DLD1 (cell line): Measurements from ENCODE around the gene TUBE1.
"Not testable (repeated sequence)": the region's sequence is repeated elsewhere in the genome, so short reads cannot be mapped to it uniquely, and the experiment has no call there.

Experiments used
- in situ Hi-C: cut with HindIII; loops from 2 replicates; pipeline ENCODE4 v1.10.0; 2017; ENCODE audit warnings: low sequenced_read_pairs

The TUBE1 gene

DNA sequence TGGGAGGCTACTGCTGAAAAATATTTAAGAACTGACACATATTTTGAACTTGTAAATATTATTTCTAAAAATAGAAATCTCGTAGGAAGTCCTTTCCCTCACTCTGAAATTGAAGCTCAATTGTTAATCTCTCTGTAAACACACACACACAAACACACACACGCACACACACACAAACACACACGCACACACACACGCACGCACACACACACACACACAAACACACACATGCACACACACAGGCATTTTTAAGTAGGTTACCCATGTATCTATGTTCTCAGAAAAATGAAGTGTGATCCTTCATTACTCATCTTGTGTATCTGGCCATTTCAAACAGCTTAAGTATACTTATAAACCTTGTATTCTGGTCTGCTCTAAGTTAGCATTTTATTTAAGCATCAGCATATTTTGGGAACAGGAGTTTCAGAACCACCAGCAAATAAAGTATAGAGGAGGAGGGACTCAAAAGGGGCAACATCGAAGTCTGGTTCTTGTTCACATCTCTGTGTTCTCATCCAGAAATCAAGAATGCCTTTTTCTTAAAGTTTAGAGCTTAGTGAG, 21.8 kb downstream of the TUBE1 start:
- in situ Hi-C loops: no loop called here

DNA sequence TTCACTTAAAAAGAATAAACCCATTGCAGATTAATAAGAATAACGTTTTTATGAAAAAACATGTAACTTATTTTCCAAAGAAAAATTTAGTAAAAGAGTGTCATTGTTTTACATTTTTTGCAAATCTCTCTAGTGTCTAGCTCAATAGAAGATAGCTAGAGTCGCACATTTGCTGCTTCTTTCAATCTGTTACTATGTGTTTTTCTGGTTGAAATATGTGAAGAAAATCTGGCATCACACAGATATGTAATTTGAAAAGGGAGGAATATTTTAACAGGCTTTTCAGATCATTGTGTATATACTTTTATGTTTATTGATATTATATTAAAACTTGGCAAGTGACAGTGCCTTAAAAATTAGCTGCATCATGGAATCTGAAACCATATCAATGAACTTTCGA, 24.3 kb downstream of the TUBE1 start:
- in situ Hi-C loops: no loop called here

DNA sequence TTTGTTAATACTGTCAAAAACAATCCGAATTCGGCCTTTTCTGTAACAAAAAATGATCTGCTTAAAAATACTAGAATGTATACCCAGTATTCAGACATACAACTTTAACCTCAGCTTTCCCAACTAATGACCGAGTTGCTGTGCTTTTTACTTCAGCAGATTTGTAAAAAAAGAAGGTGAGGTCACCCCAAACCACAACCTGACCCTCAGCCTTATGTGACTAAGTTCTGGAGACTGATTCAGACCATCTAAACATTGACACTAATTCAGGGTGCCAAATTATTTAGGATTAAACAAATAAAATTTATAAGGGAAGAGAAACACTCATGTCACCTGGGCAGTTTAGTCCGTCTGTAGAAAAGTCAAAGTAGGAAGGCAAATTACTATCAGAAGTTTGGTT, 25.7 kb downstream of the TUBE1 start:
- in situ Hi-C loops: no loop called here

DNA sequence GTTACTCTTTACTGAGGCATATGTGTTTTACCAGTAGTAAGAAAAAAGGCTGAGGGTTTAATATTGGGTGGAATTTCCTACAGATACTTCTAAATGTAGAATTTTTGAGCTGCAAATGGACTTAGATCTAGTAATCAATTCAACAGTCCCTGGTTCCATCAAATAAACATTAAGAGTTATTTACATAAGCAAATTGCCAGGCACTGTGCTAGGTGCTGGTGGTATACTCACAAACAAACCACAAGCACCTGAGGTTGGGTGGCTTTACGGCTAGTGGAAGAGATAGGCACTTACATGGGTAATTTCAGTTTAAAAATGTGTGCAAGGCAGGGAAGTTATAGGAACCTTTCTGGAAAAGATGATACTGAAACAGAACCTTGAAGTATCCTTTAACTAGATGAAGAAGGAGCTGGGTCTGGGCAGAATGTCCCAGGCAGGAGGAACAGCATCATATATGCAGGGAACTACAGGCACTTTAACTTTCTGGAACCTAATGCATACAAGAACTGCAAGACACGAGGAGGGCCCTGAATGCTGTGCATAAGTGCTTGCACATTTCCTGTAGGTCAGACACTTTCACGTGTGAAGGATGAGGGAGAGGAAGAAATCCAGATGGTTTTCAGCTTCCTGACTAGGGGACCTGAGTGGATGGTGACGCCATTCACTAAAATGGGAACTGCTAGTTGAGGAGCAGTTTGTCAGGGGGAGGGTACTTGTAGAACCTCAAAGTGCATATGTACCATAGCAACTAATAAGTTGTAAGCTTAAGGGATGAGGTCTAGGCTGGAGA, 28.8 kb downstream of the TUBE1 start:
- in situ Hi-C loops: no loop called here

DNA sequence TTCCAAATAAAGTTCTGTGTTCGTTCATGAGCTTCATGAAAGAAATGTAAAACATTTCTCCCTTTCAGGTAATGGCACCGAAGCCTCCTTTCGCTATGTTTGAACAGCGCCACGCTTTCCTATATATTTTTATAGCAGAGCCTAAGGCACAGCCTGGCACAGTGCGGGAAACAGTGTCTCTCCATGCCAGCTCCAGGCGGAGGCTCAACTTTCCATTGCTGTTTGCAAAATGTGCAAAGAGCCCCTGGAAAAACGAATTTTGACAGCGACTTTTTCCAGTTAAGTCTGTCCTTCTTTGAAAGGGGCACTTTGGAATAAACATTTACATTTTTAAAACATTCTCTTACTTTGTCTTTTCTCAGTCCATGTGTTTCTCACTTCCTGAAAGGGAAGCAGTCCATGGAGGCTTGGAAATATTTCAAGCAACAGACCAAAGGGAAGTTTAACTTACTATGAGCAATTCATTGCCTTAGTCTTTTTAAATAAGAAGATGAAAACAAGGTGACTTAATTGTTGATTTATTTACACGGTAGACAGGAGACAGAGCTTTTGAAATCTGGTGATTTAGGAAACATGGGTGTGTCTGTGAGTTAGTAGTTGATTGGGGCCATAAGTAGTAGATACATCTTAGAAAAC, 32.6 kb downstream of the TUBE1 start:
- in situ Hi-C loops: no loop called here

DNA sequence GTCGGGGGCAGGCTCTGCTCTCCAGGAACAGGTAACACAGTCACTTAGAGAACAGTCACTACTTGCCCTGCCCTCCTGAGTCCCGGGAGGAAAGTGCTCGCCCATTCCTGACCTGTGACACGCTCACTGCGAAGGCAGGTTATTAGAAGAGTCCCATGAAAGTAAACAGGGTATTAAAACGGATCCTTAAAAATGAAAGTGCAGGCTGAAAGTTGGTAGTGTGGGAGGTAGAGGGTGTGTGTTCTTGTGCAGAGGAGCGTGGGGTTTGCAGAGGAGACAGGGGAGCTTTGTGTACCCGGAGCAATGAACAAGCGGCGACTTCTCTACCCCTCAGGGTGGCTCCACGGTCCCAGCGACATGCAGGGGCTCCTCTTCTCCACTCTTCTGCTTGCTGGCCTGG, 33.3 kb downstream of the TUBE1 start, which contains the start of gene CCN6:
Gene CCN6 (plus strand): TSS at position 104 of the 400 bp plus-strand sequence. CDS start 254 bp downstream, at position 358.
- in situ Hi-C loops: no loop called here

DNA sequence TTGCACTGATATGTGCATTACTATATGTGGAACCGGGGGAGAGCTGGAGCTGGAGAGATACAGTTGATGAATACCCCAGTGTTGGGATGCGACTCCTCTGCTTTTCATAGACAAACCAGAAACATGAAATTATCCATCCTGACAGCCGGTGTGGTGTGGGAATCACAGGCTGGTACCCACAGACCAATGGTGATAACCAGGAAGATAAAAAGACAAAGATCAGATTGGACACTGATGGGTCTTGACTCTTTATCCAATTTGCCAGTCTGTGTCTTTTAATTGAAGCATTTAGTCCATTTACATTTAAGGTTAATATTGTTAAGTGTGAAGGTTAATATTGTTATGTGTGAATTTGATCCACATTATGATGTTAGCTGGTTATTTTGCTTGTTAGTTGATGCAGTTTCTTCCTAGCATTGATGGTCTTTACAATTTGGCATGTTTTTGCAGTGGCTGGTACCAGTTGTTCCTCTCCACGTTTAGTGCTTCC, 36.0 kb downstream of the TUBE1 start:
- in situ Hi-C loops: not testable (repeated sequence)

DNA sequence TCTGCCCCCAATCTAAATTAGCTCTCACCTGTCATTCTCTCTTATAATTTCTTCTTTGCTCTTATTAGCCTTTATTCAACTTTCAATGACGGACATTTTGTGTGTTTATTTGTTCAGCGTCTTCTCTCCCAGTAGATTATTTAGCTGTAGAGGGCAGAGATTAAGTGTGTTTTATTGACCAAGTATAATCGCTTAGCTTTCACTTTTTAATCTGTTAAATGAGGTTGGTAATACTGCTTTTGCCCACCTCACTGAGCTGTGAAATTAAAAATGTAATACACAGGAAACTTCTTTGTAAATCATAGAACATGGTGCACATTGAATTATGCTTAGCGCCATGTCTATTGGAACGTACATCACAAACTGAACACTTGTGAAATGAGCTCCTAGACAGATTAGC, 36.9 kb downstream of the TUBE1 start:
- in situ Hi-C loops: no loop called here

DNA sequence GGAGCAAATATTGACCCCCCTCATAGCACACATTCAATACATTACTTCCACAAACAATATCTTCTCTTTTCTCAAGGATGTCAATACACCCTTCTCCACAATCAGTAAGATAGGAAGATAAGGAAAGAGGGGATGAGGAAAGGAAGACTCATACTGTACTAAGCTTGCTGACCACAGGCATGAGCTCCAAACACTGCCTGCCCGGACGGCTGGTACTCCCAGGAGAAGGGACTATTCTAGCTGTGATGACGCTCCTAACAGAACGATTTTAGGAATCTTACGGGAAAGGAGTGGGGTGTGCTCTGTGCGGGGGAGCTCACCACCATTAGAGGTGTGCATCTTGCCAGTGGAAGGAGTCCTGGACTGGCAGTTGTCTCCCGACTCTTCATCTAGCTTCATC, 37.3 kb downstream of the TUBE1 start:
- in situ Hi-C loops: no loop called here

DNA sequence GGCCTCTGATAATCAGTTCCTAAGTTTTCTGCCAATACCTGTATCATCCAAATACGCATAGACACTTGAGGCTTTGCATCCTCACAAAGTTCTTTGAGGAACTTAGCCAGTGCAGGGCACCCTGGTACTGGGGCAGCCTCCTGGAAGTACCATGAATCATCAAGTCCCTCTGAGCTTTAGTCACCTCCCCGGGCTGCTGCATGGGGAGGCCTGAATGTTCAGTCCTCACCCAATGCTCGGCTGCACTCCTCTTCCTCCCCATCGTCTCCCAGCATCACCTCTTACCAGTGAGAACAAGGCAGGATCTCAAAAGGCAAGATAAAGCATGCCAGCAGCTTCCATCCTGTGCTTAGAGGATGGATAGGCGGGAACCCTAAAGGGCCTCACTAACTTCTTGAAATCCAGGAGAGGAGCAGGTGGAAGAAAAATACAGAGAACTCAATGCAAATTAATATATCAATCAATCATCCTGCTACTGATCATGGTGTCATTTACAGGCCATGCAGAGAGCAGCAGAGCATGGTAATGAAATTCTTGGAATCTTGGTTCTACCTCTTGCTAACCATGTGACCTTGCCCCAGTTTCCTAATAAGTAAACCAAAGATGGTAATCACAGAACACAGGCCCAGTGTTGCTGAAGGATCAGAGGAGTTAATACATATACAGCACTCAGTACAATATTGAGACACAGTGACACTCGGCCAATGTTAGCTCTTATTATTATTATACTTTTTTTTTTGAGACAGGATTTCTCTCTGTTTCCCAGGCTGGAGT, 38.1 kb downstream of the TUBE1 start:
- in situ Hi-C loops: no loop called here

DNA sequence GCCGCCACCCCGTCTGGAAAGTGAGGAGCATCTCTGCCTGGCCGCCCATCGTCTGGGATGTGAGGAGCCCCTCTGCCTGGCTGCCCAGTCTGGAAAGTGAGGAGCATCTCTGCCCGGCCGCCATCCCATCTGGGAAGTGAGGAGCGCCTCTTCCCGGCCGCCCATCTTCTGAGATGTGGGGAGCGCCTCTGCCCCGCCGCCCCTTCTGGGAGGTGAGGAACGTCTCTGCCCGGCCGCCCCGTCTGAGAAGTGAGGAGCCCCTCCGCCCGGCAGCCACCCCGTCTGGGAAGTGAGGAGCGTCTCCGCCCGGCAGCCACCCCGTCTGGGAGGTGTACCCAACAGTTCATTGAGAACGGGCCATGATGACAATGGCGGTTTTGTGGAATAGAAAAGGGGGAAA, 39.8 kb downstream of the TUBE1 start:
- in situ Hi-C loops: not testable (repeated sequence)

DNA sequence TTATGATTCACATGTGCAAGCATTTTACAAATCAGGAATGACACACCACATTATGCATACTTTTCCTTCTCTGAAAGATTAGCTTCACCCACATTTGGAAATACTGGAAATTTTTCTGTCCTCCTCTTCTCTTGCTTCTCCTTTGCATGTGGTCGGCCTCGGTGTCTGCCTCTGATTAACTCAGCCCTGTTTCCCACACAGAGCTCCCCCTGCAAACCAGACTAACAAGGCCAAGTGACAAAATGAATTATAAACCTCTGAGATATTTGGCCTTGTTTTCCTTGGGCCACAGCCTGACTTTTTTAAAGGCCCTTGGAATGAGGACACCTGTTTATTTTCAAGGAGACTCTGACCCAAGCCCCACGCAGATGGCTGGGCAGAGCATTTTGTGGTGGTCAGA, 42.4 kb downstream of the TUBE1 start:
- in situ Hi-C loops: no loop called here

DNA sequence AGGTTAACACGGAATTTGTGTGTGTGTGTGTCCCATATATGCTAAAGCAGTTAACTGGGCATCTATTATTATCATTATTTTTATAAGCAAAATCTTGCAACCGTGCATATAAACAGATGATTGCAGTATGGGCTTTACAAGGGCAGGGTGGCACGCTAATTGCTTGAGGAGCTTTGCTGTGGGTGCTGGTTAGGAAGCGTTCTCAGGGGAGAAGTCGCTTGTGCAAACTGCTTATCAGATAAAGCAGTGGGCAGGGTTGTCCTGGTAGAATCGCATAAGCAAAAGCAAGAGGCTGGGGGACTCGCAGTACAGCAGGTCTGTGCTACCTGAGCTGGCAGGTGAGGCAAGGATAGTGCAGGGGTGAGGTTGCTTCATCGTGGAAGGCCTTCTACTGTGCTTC, 43.1 kb downstream of the TUBE1 start:
- in situ Hi-C loops: no loop called here

DNA sequence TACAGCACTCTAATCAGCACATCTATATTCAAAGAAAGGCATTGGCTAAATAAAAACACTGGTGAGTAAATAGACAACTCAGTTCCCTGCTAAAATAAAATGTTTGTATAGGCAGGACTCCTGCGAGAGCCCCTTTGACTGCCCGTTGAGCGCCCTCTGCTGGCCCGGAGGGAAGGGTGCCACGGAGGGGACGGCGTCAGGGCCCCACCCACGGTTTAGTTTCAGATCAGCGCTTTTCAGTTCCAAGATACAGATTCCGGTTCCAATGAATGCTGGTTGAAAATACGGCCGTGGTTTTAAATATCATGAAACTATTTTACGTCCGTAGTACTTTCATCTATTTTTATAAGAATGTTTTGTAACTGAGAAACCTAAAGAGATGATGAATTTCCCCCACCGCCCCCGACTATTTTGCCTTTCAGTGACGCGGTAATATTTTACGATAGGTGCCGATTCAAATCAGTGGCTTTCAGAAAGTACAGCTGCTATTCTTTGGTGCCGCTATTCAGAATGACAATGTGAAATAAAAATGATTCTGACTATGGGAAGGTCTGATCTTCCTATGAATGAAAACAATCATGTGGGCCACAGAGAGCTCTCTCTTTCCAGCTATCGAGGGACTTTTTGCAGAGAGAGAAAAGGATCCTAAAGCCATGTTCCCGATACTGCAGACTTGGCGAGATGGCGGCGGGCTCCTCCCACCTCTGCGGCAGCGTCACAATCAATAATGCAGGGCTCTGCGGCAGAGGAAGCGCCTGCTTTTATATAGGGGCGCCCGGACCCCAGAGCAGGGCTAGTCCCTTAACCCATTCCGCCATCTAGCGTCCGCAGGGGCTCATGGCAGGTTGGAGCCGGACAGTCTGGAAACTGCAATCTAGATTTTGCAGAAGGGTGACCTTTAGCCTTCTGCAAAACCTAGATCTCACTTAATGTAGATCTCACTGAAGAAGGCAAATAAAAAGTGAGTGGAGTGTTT, 44.0 kb downstream of the TUBE1 start:
- in situ Hi-C loops: no loop called here

DNA sequence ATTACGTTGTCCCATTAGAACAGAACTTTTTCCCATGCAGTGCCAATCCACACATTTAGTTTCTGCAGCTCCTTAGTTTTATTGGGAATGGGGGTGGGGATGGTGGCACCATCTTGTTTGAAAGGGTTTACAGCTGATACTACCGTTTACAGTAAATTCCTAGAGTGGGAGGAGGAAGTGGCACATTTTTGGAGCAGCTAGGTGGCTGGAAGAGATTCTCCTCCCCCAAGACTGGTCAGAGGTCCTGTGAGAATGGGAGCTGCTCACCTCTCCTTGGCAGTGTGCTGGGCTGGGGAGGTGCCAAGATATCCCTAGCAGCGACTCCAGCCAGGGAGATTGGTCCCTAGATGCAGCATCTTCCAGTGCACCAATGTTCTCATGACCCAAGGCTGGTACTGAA, 45.7 kb downstream of the TUBE1 start:
- in situ Hi-C loops: no loop called here

DNA sequence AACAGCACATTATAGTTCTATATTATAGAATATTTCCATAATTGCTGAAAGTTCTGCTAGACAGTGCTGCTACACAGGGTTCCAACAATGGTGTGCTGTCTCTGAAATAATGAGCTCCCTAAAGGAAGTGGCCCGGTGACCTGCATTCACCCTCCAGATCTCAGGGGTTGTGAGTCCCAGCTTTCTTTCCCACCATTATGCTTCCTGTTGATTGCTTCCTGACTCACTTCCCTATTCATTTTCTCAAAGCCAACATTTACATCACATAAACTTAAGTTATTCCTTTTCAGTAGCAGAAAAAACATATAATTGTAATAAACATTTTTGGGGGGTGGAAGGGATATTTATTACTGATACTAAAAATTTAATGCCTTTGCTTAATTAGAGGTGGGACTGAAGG, 46.3 kb downstream of the TUBE1 start:
- in situ Hi-C loops: no loop called here

DNA sequence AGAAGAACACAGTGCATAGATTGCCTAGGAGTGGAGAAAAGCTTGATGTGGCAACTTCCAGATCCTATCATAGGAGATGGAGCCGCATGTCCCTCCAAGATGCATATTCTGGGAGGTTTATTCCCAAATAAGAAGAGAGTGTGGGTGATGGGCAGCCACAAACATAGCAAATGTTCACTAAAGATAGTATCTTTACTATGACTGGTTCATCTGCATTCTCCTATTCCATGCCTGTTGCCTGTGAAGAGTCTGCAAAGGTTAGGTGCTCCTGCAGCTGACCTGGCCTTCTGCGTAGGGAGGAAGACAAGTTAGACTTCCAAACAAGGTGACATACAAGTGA, 47.9 kb downstream of the TUBE1 start:
- in situ Hi-C loops: no loop called here

DNA sequence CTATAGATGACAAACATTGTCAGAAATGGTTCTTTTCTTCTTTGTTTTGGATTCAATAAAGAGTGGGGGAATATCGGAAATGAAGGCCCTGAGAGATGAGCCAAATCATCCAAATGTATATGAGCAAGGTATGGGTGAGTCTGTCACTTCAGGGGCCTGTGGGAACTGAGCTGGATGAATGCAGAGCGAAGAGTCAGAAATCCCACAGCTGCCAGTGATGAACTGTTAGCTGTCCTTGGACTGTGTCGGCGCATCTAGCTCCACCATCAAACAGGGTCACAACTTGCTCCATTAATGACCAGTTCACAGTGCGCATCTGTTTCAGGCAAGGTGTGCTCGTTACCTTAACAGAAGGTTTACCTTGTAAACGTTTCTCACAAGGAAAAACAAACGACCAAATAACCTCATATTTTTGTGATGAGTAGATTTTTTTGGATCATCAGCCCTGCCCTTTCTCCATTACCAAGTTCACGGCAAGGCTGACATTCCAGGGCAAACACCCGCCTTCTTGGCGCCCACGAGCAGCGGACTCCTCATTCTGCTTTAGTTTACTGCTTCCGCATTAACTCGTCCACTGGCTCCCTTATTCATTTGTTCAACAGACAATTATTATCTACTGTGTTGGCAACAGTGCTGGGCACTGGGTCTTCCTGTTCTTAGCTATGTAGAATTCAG, 48.4 kb downstream of the TUBE1 start:
- in situ Hi-C loops: no loop called here

DNA sequence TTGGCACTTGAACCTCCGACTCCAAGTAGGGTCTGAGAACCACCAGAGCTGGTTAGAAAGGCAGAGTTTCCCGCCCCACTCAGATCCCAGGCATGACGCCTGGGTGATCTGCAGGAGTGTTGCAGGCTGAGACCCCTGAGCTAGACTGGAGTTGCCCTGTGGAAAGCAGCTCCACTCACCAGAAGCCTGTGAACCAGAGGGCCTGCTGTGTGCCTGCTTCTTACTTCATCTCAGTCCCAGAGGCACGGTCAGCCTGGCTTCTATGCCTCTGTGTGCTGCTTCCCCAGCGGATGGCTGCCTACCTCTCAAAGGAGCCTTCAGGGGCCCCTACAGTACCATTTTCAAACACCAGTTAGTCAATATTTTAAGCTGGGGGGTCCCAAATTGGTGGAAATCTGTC, 49.0 kb downstream of the TUBE1 start:
- in situ Hi-C loops: no loop called here

DNA sequence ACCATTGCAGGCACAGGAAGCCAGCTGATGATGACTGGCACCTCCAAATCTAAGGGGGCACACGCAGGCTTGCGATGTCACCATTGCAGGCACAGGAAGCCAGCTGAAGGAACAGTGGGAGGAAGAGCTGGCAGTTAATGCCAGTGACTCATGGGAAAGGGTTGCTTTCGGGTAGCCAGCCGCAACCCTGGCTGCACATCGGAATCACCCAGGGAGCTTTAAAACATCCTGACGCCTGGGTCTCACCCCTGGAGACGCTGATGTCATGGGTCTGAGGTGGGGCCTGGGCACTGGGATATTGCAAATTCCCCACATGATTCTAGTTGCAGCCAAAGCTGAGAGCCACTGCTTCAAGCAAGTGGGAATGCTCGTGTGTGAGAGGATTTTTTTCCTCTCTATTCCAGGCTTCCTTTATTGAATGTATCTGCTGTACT, 49.5 kb downstream of the TUBE1 start:
- in situ Hi-C loops: no loop called here
